PC-3 (cell line): ENCODE measurements around the gene TYRO3. TPM values are rescaled to one million over a fixed set of nuclear protein-coding genes. Genes with fewer than 3 reads are reported as not detected.

Source experiments
- ATAC-seq: fragments of 200-7000 bp; cut with Tn5 transposase; 2 replicates; pipeline ENCODE4 v1.9.1; 2020; ENCODE audit warnings: mild to moderate bottlenecking, moderate library complexity
- BruUV-seq: library from RNA; stranded (reverse); fragments of 400-500 nt; replicated peaks from 2 replicates; lab custom pipeline; 2021; lab: Mats Ljungman, UMichigan
- CTCF ChIA-PET: fragments of 300-600 bp; sonication (Branson Sonifier 250); formaldehyde crosslinking; loops from one replicate; lab custom pipeline; 2022; ENCODE audit warnings: antibody characterized with exemption; lab: Charles Lee
- POLR2A ChIA-PET: fragments of 300-600 bp; sonication (Branson Sonifier 250); formaldehyde crosslinking; loops from one replicate; lab custom pipeline; 2022; ENCODE audit warnings: antibody characterized with exemption; ENCODE audit not compliant: unreplicated experiment; lab: Charles Lee
- DNase-seq: peaks from one replicate; pipeline ENCODE4 v3.0.0-alpha.2; 2015
- H2AFZ ChIP-seq: fragments of 300-600 bp; sonication (generic); 2 replicates; pipeline ENCODE4 v1.6.0; 2016; ENCODE audit warnings: antibody characterized with exemption, low read length
- H3F3A ChIP-seq: fragments of 300-600 bp; sonication (generic); one replicate; pipeline ENCODE4 v1.6.0; 2017; ENCODE audit warnings: antibody characterized with exemption, low read length, control low read depth, mild to moderate bottlenecking; ENCODE audit not compliant: unreplicated experiment
- H3K27ac ChIP-seq: fragments of 300-600 bp; sonication (generic); 2 replicates; pipeline ENCODE4 v1.5.1; 2016; ENCODE audit warnings: mild to moderate bottlenecking, low read length
- H3K27me3 ChIP-seq: fragments of 300-600 bp; sonication (generic); 2 replicates; pipeline ENCODE4 v1.6.1; 2016; ENCODE audit warnings: low read length, mixed read lengths
- H3K36me3 ChIP-seq: fragments of 300-600 bp; sonication (generic); 2 replicates; pipeline ENCODE4 v1.6.1; 2016; ENCODE audit warnings: low read depth, mixed run types, low read length, mixed read lengths
- H3K4me1 ChIP-seq: fragments of 300-600 bp; sonication (generic); 2 replicates; pipeline ENCODE4 v1.5.1; 2016; ENCODE audit warnings: low read length; ENCODE audit not compliant: insufficient read depth
- H3K4me2 ChIP-seq: fragments of 300-600 bp; sonication (generic); 2 replicates; pipeline ENCODE4 v1.6.0; 2016; ENCODE audit warnings: low read length
- H3K4me3 ChIP-seq: fragments of 300-600 bp; sonication (generic); 2 replicates; pipeline ENCODE4 v1.5.1; 2016; ENCODE audit warnings: mild to moderate bottlenecking, low read length, mixed read lengths
- H3K79me2 ChIP-seq: fragments of 300-600 bp; sonication (generic); 2 replicates; pipeline ENCODE4 v1.6.1; 2017; ENCODE audit warnings: low read length, mixed read lengths
- H3K9ac ChIP-seq: fragments of 300-600 bp; sonication (generic); 2 replicates; pipeline ENCODE4 v1.6.0; 2016; ENCODE audit warnings: mild to moderate bottlenecking, low read length
- H3K9me2 ChIP-seq: fragments of 300-600 bp; sonication (generic); replicated peaks from 2 replicates; pipeline ENCODE4 v1.6.1; 2016; ENCODE audit warnings: mixed run types, low read length, mixed read lengths
- H3K9me3 ChIP-seq: fragments of 300-600 bp; sonication (generic); 2 replicates; pipeline ENCODE4 v1.6.1; 2016; ENCODE audit warnings: low read length, mixed read lengths
- H4K20me1 ChIP-seq: fragments of 300-600 bp; sonication (generic); 2 replicates; pipeline ENCODE4 v1.6.1; 2016; ENCODE audit warnings: low read length, mixed read lengths
- CTCF ChIP-seq: fragments of 300-600 bp; sonication (generic); conservative IDR thresholded peaks from 2 replicates; pipeline ENCODE4 v1.5.1; 2017; ENCODE audit warnings: antibody characterized with exemption, low read depth, mild to moderate bottlenecking, low read length
- EZH2 ChIP-seq: fragments of 300-600 bp; sonication (generic); IDR thresholded peaks from one replicate; pipeline ENCODE4 v1.6.1; 2017; ENCODE audit warnings: antibody characterized with exemption, mild to moderate bottlenecking, low read length; ENCODE audit not compliant: unreplicated experiment
- EZH2phosphoT487 ChIP-seq: fragments of 300-600 bp; sonication (generic); IDR thresholded peaks from 2 replicates; pipeline ENCODE4 v1.6.1; 2018; ENCODE audit warnings: mild to moderate bottlenecking, antibody characterized with exemption, low read length, borderline replicate concordance
- intact Hi-C: fragments of 100-400 bp; cut with micrococcal nuclease; formaldehyde crosslinking; loops from 2 replicates; pipeline ENCODE4 v1.9.0; 2023
- total RNA-seq: library from RNA; depleted of rRNA; stranded (reverse); fragments of >200 nt; gene quantifications from 2 replicates; pipeline ENCODE4 v1.2.3, GENCODE V29; 2014

TYRO3 gene
- total RNA-seq, 1 experiment from 2014 or later, result 23.5 TPM

DNA sequence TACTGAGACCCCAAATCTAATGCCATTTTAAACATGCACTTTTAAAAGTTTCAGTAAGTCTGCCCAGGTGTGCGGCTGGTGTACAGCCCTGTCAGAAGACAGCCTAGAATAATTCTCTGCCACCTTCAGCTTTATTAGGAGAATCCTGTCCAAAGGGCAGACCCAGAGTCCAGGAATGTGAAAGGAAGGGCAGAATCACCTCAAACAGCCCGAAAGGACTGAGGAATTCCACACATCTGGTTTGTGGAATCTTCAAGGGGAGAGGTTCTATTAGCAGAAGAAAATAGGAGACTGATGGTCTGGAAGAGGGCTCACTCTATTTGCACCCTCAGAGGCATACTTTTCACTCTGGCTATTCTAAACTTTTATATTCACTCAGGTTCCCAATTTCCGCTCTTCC is 46.6 kb downstream of the TYRO3 start:
- H3F3A ChIP-seq, result no peaks in the 10 kb centered on the region
- no peak overlapping the region for H3K27ac ChIP-seq
- H3K27me3 ChIP-seq, result no peaks in the 10 kb centered on the region
- H3K36me3 ChIP-seq, result no peaks in the 10 kb centered on the region
- TF ChIP-seq EZH2phosphoT487 (no peak), EZH2 (no peak), CTCF (no peak)
- BruUV-seq, result no TSS peak
- H3K4me3 ChIP-seq, result no peak overlapping the region
- ChIA-PET POLR2A (interaction anchor here (0.6 kb wide), 1 partner anchor 28 kb away, joined by 3 read pairs; no protein-coding TSS in a partner anchor), CTCF (no interaction called here)
- H4K20me1 ChIP-seq, result no peaks in the 10 kb centered on the region
- no peaks in the 10 kb centered on the region for H3K9me3 ChIP-seq
- H2AFZ ChIP-seq, result no peak overlapping the region
- intact Hi-C loops, result loop anchor here (10.0 kb wide), 1 partner anchor 141 kb away; no protein-coding TSS in a partner anchor
- DNase-seq (no peak), ATAC-seq (no peak)
- H3K4me1 ChIP-seq, result peaks cover 29% of the 10 kb centered on the region
- no peaks in the 10 kb centered on the region for H3K9me2 ChIP-seq
- no peak overlapping the region for H3K4me2 ChIP-seq
- H3K79me2 ChIP-seq, result no peaks in the 10 kb centered on the region
- H3K9ac ChIP-seq, result no peak overlapping the region

- Histone ChIP-seq H3K79me2 (no peaks in the 10 kb centered on the region), H2AFZ (no peak overlapping the region), H4K20me1 (no peaks in the 10 kb centered on the region), H3K4me2 (no peak overlapping the region), H3K9me3 (no peaks in the 10 kb centered on the region), H3K4me3 (no peak overlapping the region), H3K36me3 (no peaks in the 10 kb centered on the region), H3K9me2 (no peaks in the 10 kb centered on the region), H3F3A (no peaks in the 10 kb centered on the region), H3K27me3 (no peaks in the 10 kb centered on the region), H3K4me1 (peaks cover 30% of the 10 kb centered on the region), H3K27ac (no peak overlapping the region), H3K9ac (no peak overlapping the region)
- ChIA-PET POLR2A (interaction anchor here (0.9 kb wide), 1 partner anchor 47 kb away, joined by 3 read pairs; no protein-coding TSS in a partner anchor), CTCF (interaction anchor here (0.6 kb wide), 1 partner anchor 92 kb away, joined by 4 read pairs; no protein-coding TSS in a partner anchor)
- intact Hi-C loops, result loop anchor here (10.0 kb wide), 1 partner anchor 142 kb away; no protein-coding TSS in a partner anchor
- no TSS peak for BruUV-seq
- DNase-seq, result peak; percentile 64
- peak; percentile 34 for ATAC-seq
- TF ChIP-seq CTCF (no peak), EZH2 (no peak), EZH2phosphoT487 (no peak)
Observed at GRCh38 chr15:41606997-41607396, 48.0 kb downstream of the TYRO3 start.

DNA sequence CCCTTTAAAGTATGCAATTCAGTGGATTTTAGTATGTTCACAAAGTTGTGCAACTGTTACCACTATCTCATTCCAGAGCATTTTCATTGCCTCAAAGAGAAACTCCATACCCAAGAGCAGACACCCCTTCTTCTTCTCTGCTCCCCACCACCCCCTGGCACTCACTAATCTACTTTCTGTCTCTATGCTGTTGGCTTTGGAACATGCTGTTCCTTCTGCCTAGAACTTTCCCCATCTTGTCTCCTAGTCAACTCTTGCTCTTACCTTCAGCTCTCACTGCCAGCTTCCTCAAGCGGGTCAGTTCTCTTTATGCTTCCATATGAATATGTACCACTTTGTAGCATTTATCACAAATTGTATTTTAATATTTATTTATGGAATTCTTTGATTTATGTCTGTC is 50.1 kb downstream of the TYRO3 start:
- Histone ChIP-seq H3K27me3 (no peaks in the 10 kb centered on the region), H3K9ac (no peak overlapping the region), H3F3A (no peaks in the 10 kb centered on the region), H3K9me3 (no peaks in the 10 kb centered on the region), H3K36me3 (no peaks in the 10 kb centered on the region), H3K27ac (no peak overlapping the region), H3K79me2 (no peaks in the 10 kb centered on the region), H3K9me2 (no peaks in the 10 kb centered on the region), H3K4me2 (no peak overlapping the region), H4K20me1 (no peaks in the 10 kb centered on the region), H3K4me3 (no peak overlapping the region), H3K4me1 (peaks cover 24% of the 10 kb centered on the region), H2AFZ (no peak overlapping the region)
- no peak for TF ChIP-seq EZH2
- no peak for TF ChIP-seq EZH2phosphoT487
- TF ChIP-seq CTCF, result no peak
- intact Hi-C loops, result loop anchor here (10.0 kb wide), 1 partner anchor 144 kb away; no protein-coding TSS in a partner anchor
- DNase-seq (no peak), ATAC-seq (no peak)
- POLR2A ChIA-PET, result no interaction called here
- no TSS peak for BruUV-seq
- CTCF ChIA-PET, result no interaction called here
